Tibial nerve (tissue), 3 donors: ENCODE measurements around the gene ZNG1B.
"Not testable (repeated sequence)": the region's sequence is repeated elsewhere in the genome, so short reads cannot be mapped to it uniquely, and the experiment has no call there.

Experiments
- CTCF ChIP-seq, 5 experiments: fragments of 200-600 bp in 3 of 5; fragments of 450-650 bp in 2 of 5; sonication (generic) in 3 of 5; IDR thresholded peaks; one replicate each; pipeline ENCODE4 v1.5.1; 2016 to 2019; ENCODE audit warnings: antibody characterized with exemption in 5 of 5, mild to moderate bottlenecking in 3 of 5, moderate library complexity in 2 of 5
- POLR2A ChIP-seq, 2 donors: fragments of 450-650 bp; IDR thresholded peaks; one replicate each; pipeline ENCODE4 v1.6.1; 2017; ENCODE audit warnings: antibody characterized with exemption in 2 of 2, mild to moderate bottlenecking in 2 of 2, moderate library complexity in 2 of 2

- TF ChIP-seq CTCF, POLR2A (IDR thresholded peaks at IDR 0.05): not testable (repeated sequence)
Observed at GRCh38 chr2:113499886-113500722, 62.6 kb downstream of the ZNG1B start.
